RPMI8226 (cell line): ENCODE measurements around the gene ZPR1.
"Not testable (repeated sequence)": the region's sequence is repeated elsewhere in the genome, so short reads cannot be mapped to it uniquely, and the experiment has no call there.

Source experiments
- DNase-seq: peaks from one replicate; pipeline ENCODE4 v3.0.0-alpha.2; 2015

Gene ZPR1

DNA sequence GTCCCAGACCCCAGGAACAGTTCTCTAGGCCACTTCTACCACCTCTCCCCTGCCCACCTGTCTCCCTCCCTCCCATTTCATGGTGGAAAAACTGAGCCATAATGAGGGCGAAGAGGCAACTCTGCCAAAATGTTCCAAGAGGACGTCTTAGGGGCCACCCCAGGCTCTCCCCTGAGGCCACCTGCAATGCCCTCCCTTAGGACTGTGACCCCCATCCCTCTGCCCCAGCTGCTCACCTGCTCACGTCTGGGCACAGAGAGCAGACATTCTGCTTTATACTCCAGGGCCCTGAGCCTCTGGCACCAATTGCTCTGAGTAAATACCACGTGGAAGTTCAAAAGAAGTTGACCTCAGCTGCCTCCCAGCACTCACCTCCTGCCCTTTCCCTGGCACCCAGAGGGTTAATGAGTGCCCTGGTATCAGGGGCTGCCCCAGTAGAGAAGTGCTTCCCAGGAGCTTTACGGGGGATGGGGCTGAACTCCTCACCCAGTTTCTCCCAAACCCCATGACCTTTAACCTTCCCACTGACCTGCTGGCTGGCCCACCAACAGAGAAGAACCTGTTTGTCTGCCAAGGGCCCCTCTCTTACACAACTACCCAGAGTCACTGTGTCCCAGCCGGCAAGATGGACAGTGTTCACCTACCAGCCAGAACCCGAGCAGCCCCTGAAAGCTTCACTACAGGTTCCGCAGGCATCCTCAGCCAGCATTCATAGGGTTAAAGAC, 4.5 kb upstream of the ZPR1 start:
- DNase-seq = no peak

- DNase-seq = no peak
Observed at GRCh38 chr11:116791813-116792143, 4.0 kb upstream of the ZPR1 start, which contains the start of gene APOA5. TSS of gene APOA5 (minus strand) at chr11:116791879. CDS start at chr11:116791860, 19 bp downstream.

DNA sequence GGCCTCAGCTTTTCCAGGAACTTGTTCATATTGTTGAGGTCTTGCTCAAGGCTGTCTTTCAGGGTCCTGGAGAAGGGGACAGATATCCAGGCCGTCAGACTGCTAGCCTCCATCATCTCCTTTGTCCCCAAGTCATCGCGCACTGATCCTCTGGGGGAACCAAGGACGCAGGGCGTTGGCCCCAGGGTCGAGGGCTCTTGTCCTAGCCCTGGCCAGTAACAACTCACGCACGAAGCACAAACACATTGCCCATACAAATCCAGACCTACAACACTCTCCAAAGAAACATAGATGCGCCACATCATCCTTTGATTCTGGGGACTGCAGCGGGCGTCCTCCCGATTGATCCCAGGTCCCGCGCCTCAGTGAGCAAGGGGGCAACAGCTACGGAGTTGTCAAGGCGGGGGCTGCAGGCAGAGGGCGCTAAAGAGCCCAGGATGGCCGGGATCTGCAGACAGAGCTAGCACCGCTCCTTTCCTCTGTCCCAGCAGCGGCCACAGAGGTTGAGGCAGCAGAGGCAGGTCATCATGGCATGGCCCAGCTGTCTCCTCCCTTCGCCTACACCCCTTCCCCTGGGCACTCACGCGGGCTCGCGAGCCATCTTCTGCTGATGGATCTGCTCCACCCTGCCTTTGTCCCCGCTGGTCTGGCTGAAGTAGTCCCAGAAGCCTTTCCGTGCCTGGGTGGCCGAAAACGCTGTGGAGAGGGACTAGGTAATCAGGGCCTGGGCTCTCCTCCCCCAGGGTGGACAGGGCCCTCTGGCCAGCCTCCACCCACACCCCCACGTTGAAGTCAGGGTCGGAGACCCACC, 3.4 kb upstream of the ZPR1 start:
- DNase-seq = peak; percentile 72

- DNase-seq = no peak
Observed at GRCh38 chr11:116790167-116791001, 2.6 kb upstream of the ZPR1 start.

DNA sequence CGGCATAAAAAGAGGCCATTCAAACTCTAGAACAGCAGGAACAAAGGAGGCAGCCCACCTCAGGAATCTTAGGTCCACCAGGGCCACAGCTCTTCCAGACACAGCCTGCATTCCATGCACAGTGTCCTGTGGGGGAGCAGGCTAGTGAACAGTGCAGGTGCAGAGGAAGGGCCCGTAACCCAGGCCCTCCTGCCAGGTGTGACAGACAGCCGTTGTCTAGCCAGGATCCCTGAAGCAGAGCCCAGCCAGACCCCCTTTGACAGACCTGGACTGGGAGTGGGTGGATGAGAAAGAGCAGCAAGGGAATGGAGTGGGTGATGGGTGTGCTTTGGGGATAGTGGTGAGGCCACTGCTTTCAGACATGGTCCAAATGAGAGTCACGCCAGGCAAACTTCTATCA, 1.2 kb upstream of the ZPR1 start:
- DNase-seq = no peak

GRCh38 chr11:116788534-116788933, 711 bp upstream of the ZPR1 start:
- DNase-seq = no peak

GRCh38 chr11:116787436-116787785, 412 bp downstream of the ZPR1 start:
- no peak for DNase-seq

- no peak for DNase-seq
Observed at GRCh38 chr11:116786966-116787365, 857 bp downstream of the ZPR1 start.

DNA sequence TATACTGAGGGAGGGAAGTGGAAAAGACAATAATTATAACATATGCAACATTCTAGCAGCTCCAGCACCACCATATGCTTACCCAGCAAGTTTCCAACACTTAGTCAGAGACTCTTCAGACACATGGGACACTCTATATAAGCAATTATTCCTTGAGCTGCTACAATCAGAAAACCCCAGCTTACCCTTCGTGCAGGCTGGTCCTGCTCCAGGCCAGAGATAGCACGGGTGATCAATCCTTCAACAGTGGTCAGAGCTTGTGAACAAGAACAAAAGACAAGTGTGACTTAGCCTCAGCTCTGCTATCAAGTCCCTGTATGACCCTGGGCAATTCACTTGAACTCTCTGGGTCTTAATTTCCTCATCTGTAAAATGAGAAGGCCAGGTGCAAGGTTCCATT, 1.5 kb downstream of the ZPR1 start:
- no peak for DNase-seq

GRCh38 chr11:116782728-116783127, 5.1 kb downstream of the ZPR1 start:
- no peak for DNase-seq

DNA sequence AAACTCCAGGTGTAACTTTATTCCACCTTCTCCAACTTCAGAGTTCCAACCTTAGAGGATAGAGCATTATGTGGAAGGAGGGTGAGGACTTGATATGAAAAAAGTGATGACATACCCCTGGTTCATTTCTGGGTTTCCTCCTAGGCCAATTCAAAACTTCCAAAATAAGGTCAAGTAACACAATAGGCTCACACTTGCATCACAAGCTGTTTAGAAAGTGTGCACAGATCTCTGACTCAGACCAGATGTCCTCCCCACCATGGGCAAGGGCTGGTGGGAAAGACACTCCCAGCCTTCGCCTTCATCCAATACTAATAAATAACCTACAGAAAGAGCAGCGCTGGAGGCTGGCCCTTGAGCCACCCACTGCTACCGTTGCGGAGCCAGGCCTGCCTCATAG, 9.3 kb downstream of the ZPR1 start:
- no peak for DNase-seq

DNA sequence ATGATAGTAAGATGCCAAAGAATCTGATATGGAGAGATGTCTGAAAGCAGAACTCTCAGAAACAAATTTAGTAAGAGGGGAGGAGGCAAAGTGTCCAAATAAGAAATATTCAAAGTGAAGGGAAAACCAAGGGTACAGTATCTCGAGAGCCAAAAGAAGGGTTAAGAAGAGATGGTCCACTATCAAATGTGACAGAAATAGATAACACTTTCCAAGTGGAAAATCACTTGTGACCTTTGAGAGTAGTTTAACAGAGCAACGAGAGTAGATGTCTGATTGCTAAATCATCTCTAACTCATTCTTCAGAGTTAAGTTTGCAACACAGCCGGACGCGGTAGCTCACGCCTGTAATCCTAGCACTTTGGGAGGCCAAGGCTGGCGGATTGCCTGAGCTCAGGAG, 10.8 kb downstream of the ZPR1 start:
- no peak for DNase-seq

DNA sequence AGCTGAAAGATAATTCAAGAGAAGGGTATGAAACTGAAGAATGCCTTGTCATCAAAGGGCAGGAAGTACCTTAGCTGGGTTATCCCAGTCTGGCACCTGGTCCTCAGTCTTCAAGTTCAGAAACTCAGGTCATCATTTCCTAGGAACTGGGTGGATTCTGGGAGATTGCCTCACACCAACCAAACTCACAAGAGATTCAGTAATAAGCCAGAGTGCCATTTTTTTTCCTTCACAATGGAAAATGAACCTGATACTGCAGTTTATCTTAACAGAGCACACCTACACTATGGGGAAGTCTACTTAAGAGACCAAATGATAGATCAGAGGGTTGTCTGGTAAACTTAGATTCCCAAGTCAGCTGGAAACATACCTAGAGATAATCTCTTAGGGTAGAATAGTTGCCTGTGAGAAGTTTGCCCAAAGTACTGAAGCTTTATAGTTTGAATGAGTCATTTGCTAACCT, 11.3 kb downstream of the ZPR1 start:
- peak; percentile 60 for DNase-seq

DNA sequence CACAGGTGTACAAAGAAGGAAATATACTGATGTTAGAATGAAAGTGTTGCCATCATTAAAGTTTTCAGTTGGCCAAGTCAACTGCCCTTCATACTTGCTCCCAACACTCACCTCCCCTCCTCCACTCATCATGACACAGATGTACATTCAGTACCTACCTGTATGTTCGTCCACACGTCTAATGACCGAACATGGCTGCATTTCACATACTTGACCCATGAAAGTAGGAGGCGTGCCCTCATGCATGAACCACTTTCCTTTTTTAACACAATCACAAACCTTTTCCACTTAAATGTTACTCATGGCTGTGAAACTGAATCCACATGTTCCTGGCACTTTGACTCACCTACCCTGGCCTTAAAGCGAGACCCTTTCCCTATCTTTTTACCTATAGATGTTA, 11.8 kb downstream of the ZPR1 start:
- no peak for DNase-seq

DNA sequence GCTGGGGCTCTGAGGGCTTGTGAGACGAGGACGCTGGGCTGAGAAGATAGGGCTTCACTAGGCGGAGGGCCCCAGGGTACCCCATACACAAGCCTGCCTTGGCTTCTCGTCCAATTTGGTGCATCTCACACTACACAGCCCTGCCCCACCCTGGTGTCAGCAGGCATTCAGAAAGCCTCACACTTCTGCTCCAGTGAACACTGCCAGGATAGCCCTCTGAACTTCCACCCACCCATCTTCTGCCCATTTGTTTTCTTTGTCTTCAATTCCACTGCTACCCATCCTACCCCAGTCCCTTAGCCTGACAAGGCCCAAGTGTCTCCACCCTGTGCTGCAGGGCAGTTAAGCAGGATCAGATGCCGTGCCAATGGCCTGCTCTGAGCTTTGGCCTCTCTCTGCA, 13.2 kb downstream of the ZPR1 start:
- no peak for DNase-seq

- no peak for DNase-seq
Observed at GRCh38 chr11:116773203-116774097, 14.4 kb downstream of the ZPR1 start.

- peak; percentile 97 for DNase-seq
Observed at GRCh38 chr11:116772443-116773202, 15.2 kb downstream of the ZPR1 start, which contains the start of gene BUD13. TSS of gene BUD13 (minus strand) at chr11:116772987. CDS start at chr11:116772964, 23 bp downstream.

DNA sequence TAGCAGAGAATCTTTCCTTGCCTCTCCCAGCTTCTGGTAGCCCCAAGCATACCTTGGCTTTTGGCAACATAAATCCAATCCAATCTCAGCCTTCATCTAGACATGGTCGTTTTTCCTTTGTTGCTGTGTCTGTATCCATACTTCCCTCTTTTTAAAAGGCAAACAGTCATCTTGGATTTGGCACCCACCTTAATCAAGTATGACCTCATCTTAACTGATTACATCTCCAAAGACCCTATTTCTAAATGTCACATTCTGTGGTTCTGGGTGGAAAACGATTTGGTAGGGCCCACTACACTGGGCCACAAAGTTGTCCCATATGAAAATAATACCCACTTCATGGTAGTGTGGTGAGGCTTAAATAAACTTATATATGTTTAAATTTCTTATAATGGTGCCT, 15.9 kb downstream of the ZPR1 start:
- DNase-seq = no peak

DNA sequence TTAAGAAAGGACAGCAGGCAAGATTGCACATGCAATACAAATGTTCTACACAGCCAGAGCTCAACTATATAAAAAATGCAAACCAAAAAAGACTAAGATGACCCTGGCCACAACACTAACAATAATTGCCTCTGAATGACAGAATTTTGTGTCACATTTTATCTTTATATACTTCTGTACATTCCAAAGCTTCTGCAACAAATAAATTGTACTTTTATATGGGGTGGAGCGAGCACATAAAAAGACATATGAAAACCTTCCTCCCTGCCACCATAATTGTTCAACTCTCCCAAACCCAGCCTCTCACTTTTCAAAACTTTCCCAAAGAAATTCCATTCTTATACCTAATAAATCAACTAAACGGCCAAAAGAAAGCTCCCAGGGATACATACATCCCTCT, 25.7 kb downstream of the ZPR1 start:
- DNase-seq = no peak

DNA sequence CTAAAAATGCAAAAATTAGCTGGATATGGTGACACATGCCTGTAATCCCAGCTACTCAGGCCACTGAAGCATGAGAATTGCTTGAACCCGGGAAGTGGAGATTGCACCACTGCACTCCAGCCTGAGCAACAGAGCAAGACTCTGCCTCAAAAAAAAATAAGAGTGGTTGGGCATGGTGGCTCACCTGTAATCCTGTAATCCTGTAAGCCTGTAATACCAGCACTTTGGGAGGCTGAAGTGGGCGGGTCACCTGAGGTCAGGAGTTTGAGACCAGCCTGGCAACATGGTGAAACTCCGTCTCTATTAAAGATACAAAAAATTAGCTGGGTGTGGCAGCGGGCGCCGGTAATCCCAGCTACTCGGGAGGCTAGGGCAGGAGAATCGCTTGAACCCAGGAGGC, 31.8 kb downstream of the ZPR1 start:
- DNase-seq = not testable (repeated sequence)

- DNase-seq = no peak
Observed at GRCh38 chr11:116750070-116750718, 37.6 kb downstream of the ZPR1 start.
